ENCODE data around the gene ACTR6. TPM values are rescaled to one million over a fixed set of nuclear protein-coding genes. Genes with fewer than 3 reads are reported as not detected.
A peak's percentile ranks its signal among the peaks of the same experiment; 100 is the strongest.
"Not testable (repeated sequence)": the region's sequence is repeated elsewhere in the genome, so short reads cannot be mapped to it uniquely, and the experiment has no call there.

Gene ACTR6
- total RNA-seq, 1 donor from 2014 or later = 29.8 TPM

DNA sequence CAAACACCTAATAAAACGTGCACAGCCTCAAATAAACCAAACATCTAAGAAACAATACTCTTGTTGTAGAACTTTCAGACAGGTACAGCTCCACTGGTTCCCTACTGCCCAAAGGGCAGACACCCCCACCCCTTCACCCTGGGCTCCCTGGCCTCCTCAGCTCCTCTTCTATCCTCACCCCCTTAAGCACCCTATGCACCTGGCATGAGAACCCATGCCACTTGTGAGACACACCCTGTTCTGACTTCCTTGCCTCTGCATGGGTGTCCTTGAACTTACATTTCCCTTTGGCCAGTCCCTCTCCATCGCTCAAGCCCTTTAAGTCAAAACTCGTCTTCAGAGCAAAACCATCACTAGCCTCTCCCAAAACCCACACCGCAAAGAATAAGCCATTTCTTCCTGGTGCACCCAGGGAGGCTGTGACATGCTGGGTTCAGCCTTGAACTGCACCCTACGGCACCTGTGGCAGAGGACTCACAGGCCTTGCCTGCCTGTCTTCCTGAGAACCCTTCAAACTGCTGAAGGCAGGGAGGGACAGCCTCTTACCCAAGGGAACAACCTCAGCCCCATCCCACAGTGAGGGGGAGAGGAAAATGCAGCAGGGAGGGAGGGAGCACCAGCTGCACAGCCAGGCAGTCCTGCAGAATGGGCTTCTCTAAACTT is 12.6 kb upstream of the ACTR6 start:
- H3K4me1 Mint-ChIP-seq (ENCODE audit: low read depth) = peaks cover 38% of the 10 kb centered on the region
- no peaks in the 10 kb centered on the region for H3K27me3 Mint-ChIP-seq (ENCODE audit: insufficient read depth)
- no peak overlapping the region for H3K4me3 Mint-ChIP-seq
- H3K9me3 Mint-ChIP-seq = no peaks in the 10 kb centered on the region
- DNase-seq (ENCODE audit: low spot score) = no peak
- intact Hi-C loops (cut with micrococcal nuclease) = no loop called here
- no peak overlapping the region for H3K27ac Mint-ChIP-seq
- peaks cover 16% of the 10 kb centered on the region for H3K36me3 Mint-ChIP-seq (ENCODE audit: low read depth)

- H3K9me3 Mint-ChIP-seq; DNase-seq (ENCODE audit: low spot score); H3K4me3 Mint-ChIP-seq; H3K27ac Mint-ChIP-seq; intact Hi-C loops (cut with micrococcal nuclease); H3K27me3 Mint-ChIP-seq (ENCODE audit: insufficient read depth): not testable (repeated sequence)
- Mint-ChIP-seq H3K4me1 (ENCODE audit: low read depth) (peaks cover 33% of the 10 kb centered on the region), H3K36me3 (ENCODE audit: low read depth) (peaks cover 16% of the 10 kb centered on the region)
Observed at GRCh38 chr12:100188888-100189635, 11.6 kb upstream of the ACTR6 start.

DNA sequence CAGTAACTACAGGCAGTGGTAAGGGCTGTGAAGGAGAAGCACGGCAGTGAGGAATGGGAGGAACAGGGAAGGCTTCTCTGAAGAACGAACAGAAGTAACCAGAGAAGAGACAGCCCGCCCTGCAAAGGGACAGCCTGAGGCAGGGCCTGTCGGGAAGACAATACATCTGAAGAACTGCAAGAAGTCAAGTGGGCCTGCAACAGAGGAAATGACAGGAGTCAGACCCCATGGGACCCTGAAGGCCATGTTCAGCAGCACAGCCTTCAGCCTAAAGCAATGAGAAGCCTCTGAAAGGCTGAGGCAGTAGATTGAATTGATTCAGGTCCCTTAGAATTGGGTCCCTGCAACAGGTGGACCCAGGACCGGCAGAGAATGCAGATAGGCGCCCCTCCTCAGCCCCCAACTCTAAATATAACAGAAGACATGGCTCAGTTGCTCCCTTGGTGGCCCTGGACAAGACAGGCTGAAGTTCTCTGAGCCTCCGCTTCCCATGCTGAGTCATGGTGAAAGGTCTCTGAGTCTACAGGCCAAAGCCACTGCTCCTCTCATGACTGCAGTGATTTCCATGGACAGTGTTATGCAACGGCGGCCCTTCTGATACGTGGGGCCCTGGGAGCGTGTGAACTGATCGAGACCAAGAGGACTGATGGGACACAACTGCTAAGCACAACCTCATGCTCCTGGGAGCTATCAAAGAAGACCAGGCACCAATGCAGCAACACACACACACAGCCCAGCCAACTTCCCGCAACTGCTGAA is 10.8 kb upstream of the ACTR6 start:
- Mint-ChIP-seq H3K4me3 (no peak overlapping the region), H3K4me1 (ENCODE audit: low read depth) (peaks cover 26% of the 10 kb centered on the region), H3K27ac (no peak overlapping the region), H3K36me3 (ENCODE audit: low read depth) (peaks cover 21% of the 10 kb centered on the region), H3K27me3 (ENCODE audit: insufficient read depth) (no peaks in the 10 kb centered on the region), H3K9me3 (no peaks in the 10 kb centered on the region)
- no peak for DNase-seq (ENCODE audit: low spot score)
- intact Hi-C loops (cut with micrococcal nuclease) = no loop called here

GRCh38 chr12:100193085-100193484 is 7.5 kb upstream of the ACTR6 start:
- peaks cover 24% of the 10 kb centered on the region for H3K4me1 Mint-ChIP-seq (ENCODE audit: low read depth)
- no peak overlapping the region for H3K27ac Mint-ChIP-seq
- no peak overlapping the region for H3K4me3 Mint-ChIP-seq
- H3K36me3 Mint-ChIP-seq (ENCODE audit: low read depth) = peaks cover 30% of the 10 kb centered on the region
- intact Hi-C loops (cut with micrococcal nuclease) = no loop called here
- H3K27me3 Mint-ChIP-seq (ENCODE audit: insufficient read depth) = no peaks in the 10 kb centered on the region
- H3K9me3 Mint-ChIP-seq = no peaks in the 10 kb centered on the region
- no peak for DNase-seq (ENCODE audit: low spot score)

DNA sequence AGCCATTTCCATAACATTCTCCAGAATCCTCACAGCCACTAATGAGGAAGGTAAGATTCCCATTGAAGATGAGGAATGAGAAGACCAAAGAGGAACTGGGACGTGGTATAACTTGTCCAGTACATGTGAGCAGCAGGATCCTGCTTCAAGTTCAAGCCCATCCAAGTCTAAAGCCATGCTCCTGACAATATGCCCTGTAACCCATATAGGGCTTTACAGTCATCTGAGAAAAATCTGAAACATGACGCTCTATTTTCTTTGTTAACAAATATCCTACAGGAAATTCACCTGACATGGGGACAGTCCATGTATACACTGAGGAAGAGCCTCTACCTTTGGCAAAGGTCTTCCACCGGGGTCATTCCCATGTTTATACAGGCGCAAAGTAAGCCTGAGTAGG is 3.1 kb upstream of the ACTR6 start:
- peaks cover 14% of the 10 kb centered on the region for H3K36me3 Mint-ChIP-seq (ENCODE audit: low read depth)
- H3K27me3 Mint-ChIP-seq (ENCODE audit: insufficient read depth) = no peaks in the 10 kb centered on the region
- no peak overlapping the region for H3K27ac Mint-ChIP-seq
- no peak for DNase-seq (ENCODE audit: low spot score)
- H3K4me1 Mint-ChIP-seq (ENCODE audit: low read depth) = peaks cover 39% of the 10 kb centered on the region
- intact Hi-C loops (cut with micrococcal nuclease) = no loop called here
- no peak overlapping the region for H3K4me3 Mint-ChIP-seq
- H3K9me3 Mint-ChIP-seq = no peaks in the 10 kb centered on the region

DNA sequence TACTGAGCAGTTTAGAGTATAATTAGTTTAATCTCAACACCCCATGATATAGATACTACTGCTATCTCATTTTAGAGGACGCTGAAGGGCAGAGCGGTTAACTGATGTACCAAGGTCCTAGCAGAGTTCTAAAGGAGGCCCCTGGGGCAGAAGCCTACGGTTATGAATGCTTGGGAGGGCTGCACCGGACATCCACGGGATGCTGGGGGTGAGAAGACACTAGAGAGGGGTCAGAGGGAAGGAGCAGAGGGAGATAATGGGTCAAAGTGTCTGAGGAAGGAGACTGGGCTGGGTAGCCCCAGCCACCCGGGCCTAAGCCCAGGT is 1.6 kb upstream of the ACTR6 start:
- Mint-ChIP-seq H3K9me3 (no peaks in the 10 kb centered on the region), H3K4me1 (ENCODE audit: low read depth) (peaks cover 46% of the 10 kb centered on the region), H3K36me3 (ENCODE audit: low read depth) (peaks cover 14% of the 10 kb centered on the region), H3K4me3 (peak overlapping the region; percentile 100), H3K27ac (peak overlapping the region; percentile 95), H3K27me3 (ENCODE audit: insufficient read depth) (no peaks in the 10 kb centered on the region)
- intact Hi-C loops (cut with micrococcal nuclease) = loop anchor here (1.0 kb wide), 1 partner anchor 14 kb away; no protein-coding TSS in a partner anchor
- DNase-seq (ENCODE audit: low spot score) = no peak

GRCh38 chr12:100199347-100200149 is 1.1 kb upstream of the ACTR6 start:
- peak; percentile 76 for DNase-seq (ENCODE audit: low spot score)
- Mint-ChIP-seq H3K4me3 (peak overlapping the region; percentile 100), H3K9me3 (no peaks in the 10 kb centered on the region), H3K27ac (peak overlapping the region; percentile 100), H3K27me3 (ENCODE audit: insufficient read depth) (no peaks in the 10 kb centered on the region), H3K36me3 (ENCODE audit: low read depth) (peaks cover 12% of the 10 kb centered on the region), H3K4me1 (ENCODE audit: low read depth) (peaks cover 46% of the 10 kb centered on the region)
- intact Hi-C loops (cut with micrococcal nuclease) = loop anchor here (1.0 to 10.0 kb wide), 10 partner anchors 14 to 1697 kb away; partner anchors contain the start of genes DEPDC4, SCYL2, SLC25A3 and TMPO

DNA sequence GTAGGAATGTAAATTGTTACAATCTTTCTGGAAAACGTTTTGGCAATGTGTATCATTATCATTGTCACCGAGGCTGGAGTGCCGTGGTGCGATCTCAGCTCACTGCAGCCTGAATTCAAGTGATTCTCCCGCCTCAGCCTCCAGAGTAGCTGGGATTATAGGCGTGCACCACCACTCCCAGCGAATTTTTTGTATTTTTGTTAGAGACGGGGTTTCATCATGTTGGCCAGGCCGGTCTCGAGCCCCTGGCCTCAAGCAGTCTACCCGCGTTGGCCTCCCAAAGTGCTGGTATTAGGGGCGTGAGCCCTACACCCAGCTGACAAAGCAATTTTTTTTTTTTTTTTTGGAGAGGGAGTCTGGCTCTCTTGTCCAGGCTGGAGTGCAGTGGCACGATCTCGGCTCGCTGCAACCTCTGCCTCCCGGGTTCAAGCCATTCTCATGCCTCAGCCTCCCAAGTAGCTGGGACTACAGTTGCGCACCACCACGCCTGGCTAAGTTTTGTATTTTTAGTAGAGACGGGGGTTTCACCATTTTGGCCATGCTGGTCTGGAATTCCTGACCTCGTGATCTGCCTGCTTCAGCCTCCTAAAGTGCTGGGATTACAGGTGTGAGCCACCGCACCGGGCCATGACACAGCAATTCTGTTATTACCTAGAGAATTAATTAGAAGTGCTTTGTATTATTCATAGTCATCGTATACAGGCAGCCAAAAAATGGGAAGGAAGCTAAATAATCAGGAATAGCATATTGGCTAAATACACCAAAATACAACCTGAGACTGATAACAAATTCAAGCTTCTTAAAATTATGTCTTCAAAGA is 1.2 kb downstream of the ACTR6 start:
- intact Hi-C loops (cut with micrococcal nuclease) = loop anchor here (2.0 to 10.0 kb wide), 5 partner anchors 37 to 1700 kb away; partner anchors contain the start of genes TMPO and UTP20
- peaks cover 39% of the 10 kb centered on the region for H3K4me1 Mint-ChIP-seq (ENCODE audit: low read depth)
- peak overlapping the region; percentile 100 for H3K4me3 Mint-ChIP-seq
- H3K9me3 Mint-ChIP-seq = no peaks in the 10 kb centered on the region
- DNase-seq (ENCODE audit: low spot score) = no peak
- peaks cover 3% of the 10 kb centered on the region for H3K36me3 Mint-ChIP-seq (ENCODE audit: low read depth)
- H3K27me3 Mint-ChIP-seq (ENCODE audit: insufficient read depth) = no peaks in the 10 kb centered on the region
- H3K27ac Mint-ChIP-seq = peak overlapping the region; percentile 100

GRCh38 chr12:100207311-100207710 is 6.7 kb downstream of the ACTR6 start:
- no peaks in the 10 kb centered on the region for H3K27me3 Mint-ChIP-seq (ENCODE audit: insufficient read depth)

DNA sequence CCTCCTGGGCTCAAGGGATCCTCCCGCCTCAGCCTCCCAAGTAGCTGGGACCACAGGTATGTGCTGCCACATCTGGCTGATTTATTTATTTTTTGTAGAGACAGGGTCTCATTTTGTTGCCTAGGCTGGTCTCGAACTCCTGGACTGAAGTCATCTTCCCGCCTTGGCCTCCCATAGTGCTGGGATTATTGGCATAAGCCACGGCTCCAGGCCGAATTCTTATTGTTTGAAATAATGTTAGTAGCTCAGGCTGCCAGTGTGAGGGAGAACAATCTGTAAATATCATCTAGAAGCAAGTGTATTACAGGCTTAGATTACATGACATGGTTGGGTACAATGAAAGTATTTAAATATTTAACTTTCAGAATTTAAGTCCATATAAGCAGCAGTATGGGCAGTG is 8.2 kb downstream of the ACTR6 start:
- no peaks in the 10 kb centered on the region for H3K27me3 Mint-ChIP-seq (ENCODE audit: insufficient read depth)
- H3K9me3 Mint-ChIP-seq = no peaks in the 10 kb centered on the region
- peaks cover 18% of the 10 kb centered on the region for H3K36me3 Mint-ChIP-seq (ENCODE audit: low read depth)
- no peak for DNase-seq (ENCODE audit: low spot score)
- no peak overlapping the region for H3K4me3 Mint-ChIP-seq
- H3K27ac Mint-ChIP-seq = no peak overlapping the region
- intact Hi-C loops (cut with micrococcal nuclease) = loop anchor here (10.0 kb wide), 2 partner anchors 154 to 1076 kb away; partner anchors contain the start of gene UTP20
- no peaks in the 10 kb centered on the region for H3K4me1 Mint-ChIP-seq (ENCODE audit: low read depth)

More at GRCh38 chr12:100207311-100207710, 6.7 kb downstream of the ACTR6 start:
- Mint-ChIP-seq H3K9me3 (no peaks in the 10 kb centered on the region), H3K27ac (no peak overlapping the region), H3K4me3 (no peak overlapping the region), H3K4me1 (ENCODE audit: low read depth) (peaks cover 9% of the 10 kb centered on the region), H3K36me3 (ENCODE audit: low read depth) (peaks cover 13% of the 10 kb centered on the region)
- intact Hi-C loops (cut with micrococcal nuclease) = loop anchor here (10.0 kb wide), 2 partner anchors 153 to 1077 kb away; partner anchors contain the start of gene UTP20
- no peak for DNase-seq (ENCODE audit: low spot score)

DNA sequence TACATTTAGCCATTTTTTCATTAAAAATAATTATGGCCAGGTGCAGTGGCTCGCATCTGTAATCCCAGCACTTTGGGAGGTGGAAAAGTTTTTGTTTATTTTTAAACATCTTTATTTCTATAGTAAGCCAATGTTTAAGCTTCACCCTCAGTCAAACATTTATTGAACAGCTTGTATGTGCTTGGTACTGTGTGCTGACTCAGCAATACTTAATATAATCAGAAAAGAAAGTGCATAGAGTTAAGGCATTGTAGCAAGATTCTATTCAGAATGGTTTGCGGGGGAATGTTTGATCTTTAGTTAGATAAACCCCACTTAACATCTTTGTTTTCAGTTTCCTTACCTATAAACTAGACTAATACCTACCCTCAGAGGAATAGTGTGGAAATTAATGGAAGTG is 11.1 kb downstream of the ACTR6 start:
- Mint-ChIP-seq H3K36me3 (ENCODE audit: low read depth) (peaks cover 32% of the 10 kb centered on the region), H3K27ac (no peak overlapping the region), H3K4me3 (no peak overlapping the region), H3K9me3 (no peaks in the 10 kb centered on the region), H3K27me3 (ENCODE audit: insufficient read depth) (no peaks in the 10 kb centered on the region), H3K4me1 (ENCODE audit: low read depth) (peaks cover 8% of the 10 kb centered on the region)
- DNase-seq (ENCODE audit: low spot score) = no peak
- intact Hi-C loops (cut with micrococcal nuclease) = no loop called here

Measured in activated T-helper 1 cell treated with anti-CD3 and anti-CD28 coated beads, Interleukin-12 subunit alpha, Interleukin-12 subunit beta, Interleukin-2, Interleukin-4 antibody, amounts not matched to agents 30 ng/mL and 10 ng/mL and 1 ng/mL, durations not matched to agents 14 hours and 24 hours and 36 hours (primary cell).